ENCODE results near the gene SLFN5.

Gene SLFN5

DNA sequence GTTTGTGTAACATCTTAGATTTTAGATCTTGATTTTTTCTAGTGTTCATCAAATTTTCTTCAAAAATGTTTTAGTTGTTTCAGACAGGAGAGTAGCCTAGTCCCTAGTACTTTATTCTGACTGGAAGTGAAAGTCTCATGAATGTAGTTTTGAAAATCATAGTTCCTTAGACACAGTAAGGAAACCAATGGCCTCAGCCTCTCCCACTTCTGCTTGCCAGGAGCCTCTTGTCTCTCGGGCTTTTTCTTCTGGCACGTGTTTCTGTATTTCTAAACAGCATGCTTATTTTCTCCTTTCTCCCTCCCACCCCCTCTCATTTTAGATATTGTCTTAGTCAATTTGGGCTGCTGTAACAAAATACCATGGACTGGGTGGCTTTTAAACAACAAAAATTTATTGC is 9.8 kb downstream of the SLFN5 start:
- no peak for DNase-seq (ENCODE audit: low spot score)
- in situ Hi-C loops (cut with MboI; ENCODE audit: low sequenced_read_pairs, unreplicated experiment) = no loop called here
- TF ChIP-seq, protein P1, sequence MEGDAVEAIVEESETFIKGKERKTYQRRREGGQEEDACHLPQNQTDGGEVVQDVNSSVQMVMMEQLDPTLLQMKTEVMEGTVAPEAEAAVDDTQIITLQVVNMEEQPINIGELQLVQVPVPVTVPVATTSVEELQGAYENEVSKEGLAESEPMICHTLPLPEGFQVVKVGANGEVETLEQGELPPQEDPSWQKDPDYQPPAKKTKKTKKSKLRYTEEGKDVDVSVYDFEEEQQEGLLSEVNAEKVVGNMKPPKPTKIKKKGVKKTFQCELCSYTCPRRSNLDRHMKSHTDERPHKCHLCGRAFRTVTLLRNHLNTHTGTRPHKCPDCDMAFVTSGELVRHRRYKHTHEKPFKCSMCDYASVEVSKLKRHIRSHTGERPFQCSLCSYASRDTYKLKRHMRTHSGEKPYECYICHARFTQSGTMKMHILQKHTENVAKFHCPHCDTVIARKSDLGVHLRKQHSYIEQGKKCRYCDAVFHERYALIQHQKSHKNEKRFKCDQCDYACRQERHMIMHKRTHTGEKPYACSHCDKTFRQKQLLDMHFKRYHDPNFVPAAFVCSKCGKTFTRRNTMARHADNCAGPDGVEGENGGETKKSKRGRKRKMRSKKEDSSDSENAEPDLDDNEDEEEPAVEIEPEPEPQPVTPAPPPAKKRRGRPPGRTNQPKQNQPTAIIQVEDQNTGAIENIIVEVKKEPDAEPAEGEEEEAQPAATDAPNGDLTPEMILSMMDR (IDR thresholded peaks at IDR 0.05; ENCODE audit: borderline replicate concordance, control extremely low read depth, extremely low read depth, insufficient read depth, missing control alignments) = no peak

- DNase-seq (ENCODE audit: low spot score) = no peak
- TF ChIP-seq, protein P1 (IDR thresholded peaks at IDR 0.05; ENCODE audit: borderline replicate concordance, control extremely low read depth, extremely low read depth, insufficient read depth, missing control alignments) = no peak
- in situ Hi-C loops (cut with MboI; ENCODE audit: low sequenced_read_pairs, unreplicated experiment) = no loop called here
Observed at GRCh38 chr17:35254107-35254773, 11.4 kb downstream of the SLFN5 start.

DNA sequence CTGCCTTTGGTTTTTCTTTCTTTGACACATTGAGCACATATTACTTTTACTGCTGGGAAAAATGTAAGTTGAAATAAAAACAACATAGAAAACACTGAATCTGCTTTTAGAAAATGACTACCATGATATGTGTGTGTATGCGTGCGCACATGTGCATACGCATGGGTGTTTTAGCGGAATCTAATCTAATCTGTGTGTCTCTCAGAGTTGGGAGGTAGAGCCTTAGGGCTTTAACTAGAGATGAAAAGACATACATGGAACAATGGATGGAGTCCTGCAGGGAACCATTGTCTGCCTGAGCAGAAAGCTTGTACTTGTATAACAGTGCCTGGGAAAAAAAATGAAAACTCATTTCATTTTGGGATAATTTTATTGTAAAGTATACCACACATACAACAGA is 12.4 kb downstream of the SLFN5 start:
- in situ Hi-C loops (cut with MboI; ENCODE audit: low sequenced_read_pairs, unreplicated experiment) = no loop called here

GRCh38 chr17:35256629-35257028 is 13.8 kb downstream of the SLFN5 start:
- TF ChIP-seq, protein P1 (IDR thresholded peaks at IDR 0.05; ENCODE audit: borderline replicate concordance, control extremely low read depth, extremely low read depth, insufficient read depth, missing control alignments) = no peak
- in situ Hi-C loops (cut with MboI; ENCODE audit: low sequenced_read_pairs, unreplicated experiment) = no loop called here
- DNase-seq (ENCODE audit: low spot score) = no peak

More for the DNA sequence above, 12.4 kb downstream of the SLFN5 start:
- DNase-seq (ENCODE audit: low spot score) = no peak
- TF ChIP-seq, protein P1 (IDR thresholded peaks at IDR 0.05; ENCODE audit: borderline replicate concordance, control extremely low read depth, extremely low read depth, insufficient read depth, missing control alignments) = no peak

GRCh38 chr17:35257208-35257659 is 14.4 kb downstream of the SLFN5 start:
- TF ChIP-seq, protein P1 (IDR thresholded peaks at IDR 0.05; ENCODE audit: borderline replicate concordance, control extremely low read depth, extremely low read depth, insufficient read depth, missing control alignments) = no peak
- in situ Hi-C loops (cut with MboI; ENCODE audit: low sequenced_read_pairs, unreplicated experiment) = no loop called here
- no peak for DNase-seq (ENCODE audit: low spot score)

- TF ChIP-seq, protein P1 (IDR thresholded peaks at IDR 0.05; ENCODE audit: borderline replicate concordance, control extremely low read depth, extremely low read depth, insufficient read depth, missing control alignments) = no peak
- DNase-seq (ENCODE audit: low spot score) = no peak
- in situ Hi-C loops (cut with MboI; ENCODE audit: low sequenced_read_pairs, unreplicated experiment) = no loop called here
Observed at GRCh38 chr17:35259001-35259400, 16.1 kb downstream of the SLFN5 start.

Measured in GM13976 (cell line).